Dermis blood vessel endothelial cell (primary cell): ENCODE measurements around the gene CROT. TPM values are rescaled to one million over a fixed set of nuclear protein-coding genes. Genes with fewer than 3 reads are reported as not detected.
A peak's percentile ranks its signal among the peaks of the same experiment; 100 is the strongest.

Experiments
- DNase-seq: peaks from one replicate; pipeline ENCODE4 v3.0.0; 2010
- total RNA-seq: library from RNA; depleted of rRNA; stranded (reverse); fragments of >200 nt; gene quantifications from 2 replicates; pipeline ENCODE4 v1.2.3, GENCODE V29; 2014

The CROT gene
- 4.2 and 4.3 TPM in 2 replicates for total RNA-seq

GRCh38 chr7:87345166-87345927, at the start of gene CROT:
Gene CROT, plus strand, starts transcription at chr7:87345664. Its CDS starts 3,405 bp downstream, at chr7:87349069.
- peak; percentile 94 for DNase-seq

DNA sequence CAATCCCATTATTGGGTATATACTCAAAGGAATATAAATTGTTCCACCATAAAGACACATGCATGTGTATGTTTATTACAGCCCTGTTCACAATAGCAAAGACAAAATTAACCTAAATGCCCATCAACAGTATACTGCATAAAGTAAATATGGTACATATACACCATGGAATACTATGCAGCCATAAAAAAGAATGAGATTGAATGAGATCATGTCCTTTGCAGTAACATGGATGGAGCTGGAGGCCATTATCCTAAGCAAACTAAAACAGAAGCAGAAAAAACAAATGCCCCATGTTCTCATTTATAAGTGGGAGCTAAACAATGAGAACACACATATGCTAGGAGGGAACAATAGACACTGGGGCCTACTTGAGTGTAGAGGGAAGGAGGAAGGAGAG, 44.7 kb upstream of the CROT start:
- no peak for DNase-seq

- DNase-seq: no peak
These were observed 34.6 kb upstream of the CROT start for GRCh38 chr7:87310790-87311419.

- peak; percentile 67 for DNase-seq
These were observed 33.1 kb upstream of the CROT start for GRCh38 chr7:87312215-87312865.

- no peak for DNase-seq
These were observed 29.3 kb upstream of the CROT start for GRCh38 chr7:87316097-87316700.

- DNase-seq: peak; percentile 50
These were observed 28.5 kb upstream of the CROT start for GRCh38 chr7:87316846-87317552.

DNA sequence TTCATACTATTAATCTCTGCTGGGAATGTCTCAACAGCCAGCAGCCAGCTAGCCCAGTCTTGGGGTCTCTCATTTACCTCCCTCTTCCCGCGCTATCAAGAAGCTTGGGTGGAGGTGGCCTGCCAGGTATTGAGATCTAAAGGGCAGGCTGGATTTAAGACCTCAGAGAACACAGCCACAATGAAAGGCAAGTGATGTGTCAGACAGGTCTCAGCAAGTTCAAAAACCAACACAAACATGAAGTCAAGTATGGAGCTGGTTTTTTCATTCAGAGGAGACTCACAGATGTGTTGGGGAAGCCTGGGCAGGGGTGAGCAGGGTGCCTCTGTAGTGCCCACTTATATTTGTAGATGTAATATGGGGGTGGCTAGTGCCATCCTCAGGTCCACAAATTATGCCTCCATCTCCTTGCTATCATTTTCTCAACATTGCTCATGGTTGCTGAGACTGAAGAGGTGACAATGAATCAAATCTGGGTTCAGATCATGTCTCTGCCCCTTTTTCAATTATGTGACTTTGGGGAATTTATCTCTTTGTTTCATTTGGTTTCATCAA, 27.7 kb upstream of the CROT start:
- DNase-seq: no peak

DNA sequence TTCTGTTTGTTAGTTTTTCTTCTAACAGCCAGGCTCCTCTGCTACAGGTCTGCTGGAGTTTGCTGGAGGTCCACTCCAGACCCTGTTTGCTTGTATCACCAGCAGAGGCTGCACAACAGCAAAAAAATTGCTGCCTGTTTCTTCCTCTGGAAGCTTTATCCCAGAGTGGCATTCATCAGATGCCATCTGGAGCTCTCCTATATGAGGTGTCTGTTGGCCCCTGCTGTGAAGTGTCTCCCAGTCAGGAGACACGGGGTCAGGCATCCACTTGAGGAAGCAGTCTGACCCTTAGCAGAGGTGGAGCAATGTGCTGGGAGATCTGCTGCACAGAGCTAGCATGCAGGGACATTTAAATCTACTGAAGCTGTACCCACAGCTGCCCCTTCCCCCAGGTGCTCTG, 26.7 kb upstream of the CROT start:
- DNase-seq: no peak

DNA sequence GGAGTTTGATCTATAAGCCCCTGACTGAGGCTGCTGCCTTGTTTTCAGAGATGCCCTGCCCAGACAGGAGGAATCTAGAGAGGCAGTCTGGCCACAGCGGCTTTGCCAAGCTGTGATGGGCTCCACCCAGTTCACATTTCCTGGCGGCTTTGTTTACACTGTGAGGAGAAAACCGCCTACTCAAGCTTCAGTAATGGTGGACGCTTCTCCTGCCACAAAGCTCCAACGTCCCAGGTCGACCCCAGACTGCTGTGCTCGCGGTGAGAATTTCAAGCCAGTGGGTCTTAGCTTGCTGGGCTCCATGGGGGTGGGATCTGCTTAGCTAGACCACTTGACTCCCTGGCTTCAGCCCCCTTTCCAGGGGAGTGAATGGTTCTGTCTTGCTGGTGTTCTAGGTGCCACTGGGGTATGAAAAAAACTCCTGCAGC, 26.3 kb upstream of the CROT start:
- DNase-seq: peak; percentile 24

DNA sequence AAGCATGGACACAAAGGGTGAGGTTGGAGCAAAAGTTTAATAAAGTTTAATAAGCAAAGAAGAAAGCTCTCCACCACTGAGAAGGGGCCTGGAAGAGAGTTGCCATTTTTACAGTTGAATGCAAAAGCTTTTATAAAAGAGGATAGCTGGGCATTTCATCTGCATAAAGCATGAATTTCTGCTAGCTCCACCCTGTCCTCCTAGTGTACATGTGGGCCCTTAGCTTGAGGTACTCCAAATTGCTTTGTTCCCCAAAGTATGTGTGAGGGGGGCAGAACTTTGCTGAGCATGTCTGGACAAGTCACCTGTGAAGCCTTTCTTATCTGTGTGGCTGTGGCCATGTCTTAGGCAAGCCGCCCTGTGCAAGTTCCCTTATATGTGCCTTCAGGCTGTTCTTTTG, 22.6 kb upstream of the CROT start:
- DNase-seq: no peak

DNA sequence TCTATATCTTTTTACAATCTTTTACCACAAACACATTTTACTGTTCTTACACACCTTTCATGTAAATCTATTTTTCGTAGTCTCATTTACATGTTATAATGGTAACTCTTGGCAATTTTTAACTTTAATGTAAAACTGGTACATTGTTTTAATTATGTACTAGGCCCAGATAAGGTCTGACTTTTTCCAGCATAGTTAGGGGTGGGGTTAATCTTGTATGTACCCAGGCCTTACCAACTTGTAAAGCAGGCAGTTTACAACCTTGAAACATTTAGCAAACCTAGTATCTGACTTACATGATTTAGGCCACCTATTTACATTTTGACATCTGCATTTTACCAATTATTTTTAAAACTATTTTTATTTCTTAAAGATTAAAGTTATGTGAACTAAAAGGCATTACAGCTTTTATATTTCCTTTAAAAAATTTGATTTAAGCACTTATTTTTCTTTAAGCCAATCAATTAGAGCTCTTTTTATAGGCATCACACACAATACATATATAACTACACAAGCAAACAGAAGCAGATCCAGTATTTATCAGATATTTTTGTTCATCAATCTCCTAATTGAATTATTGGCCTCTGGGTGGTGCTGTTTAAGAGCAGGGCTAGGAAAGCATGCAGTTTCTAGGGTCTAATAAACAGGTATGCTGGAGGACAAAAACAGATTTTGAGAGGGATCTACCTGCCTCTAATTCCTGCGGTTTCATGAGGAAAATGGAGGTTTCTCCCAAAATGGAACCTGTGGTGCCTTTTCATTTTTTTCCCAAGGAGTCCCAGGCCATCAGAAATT, 19.7 kb upstream of the CROT start:
- DNase-seq: no peak

DNA sequence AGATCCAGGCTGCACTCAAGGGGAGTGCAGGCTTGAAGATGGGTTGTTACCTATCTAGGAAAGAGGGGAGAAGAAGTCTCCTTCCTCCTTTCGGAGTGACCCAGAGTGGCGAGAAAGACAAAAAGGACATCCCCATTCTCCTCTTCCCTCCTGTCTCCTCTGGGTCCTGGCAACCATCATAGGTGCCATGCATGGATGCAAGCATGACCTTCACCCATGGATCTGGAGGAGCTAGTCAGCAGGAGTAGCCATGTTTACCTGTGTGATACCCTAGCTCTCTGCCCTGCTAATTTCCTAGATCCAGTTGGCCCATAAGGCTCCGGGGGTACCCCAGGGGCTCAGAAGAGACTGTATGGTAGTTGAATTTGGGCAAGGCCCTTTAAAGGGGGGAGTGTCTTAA, 17.2 kb upstream of the CROT start:
- peak; percentile 55 for DNase-seq

GRCh38 chr7:87330316-87330715, 15.1 kb upstream of the CROT start:
- peak; percentile 36 for DNase-seq

- DNase-seq: peak; percentile 22
These were observed 14.5 kb upstream of the CROT start for GRCh38 chr7:87330942-87331341.

GRCh38 chr7:87331687-87332252, 13.7 kb upstream of the CROT start:
- DNase-seq: no peak

DNA sequence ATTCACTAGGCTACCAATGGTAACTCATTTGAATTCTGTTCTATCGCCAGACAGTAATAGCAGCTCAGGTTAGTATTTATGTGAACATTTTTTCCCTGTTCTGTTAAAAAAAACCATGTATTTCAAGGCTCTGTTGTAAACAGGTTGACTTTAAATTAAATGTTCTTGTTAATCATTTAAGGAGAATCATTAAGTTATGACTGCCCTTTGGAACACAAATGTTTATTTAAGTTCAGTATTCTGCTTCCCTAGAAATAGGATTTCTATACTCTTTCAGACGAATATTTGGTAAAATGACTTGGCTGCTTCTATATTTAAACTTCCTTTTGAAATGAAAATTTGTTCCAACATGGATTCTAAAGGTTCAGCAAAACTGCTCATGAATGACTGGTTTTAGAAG, 13.1 kb upstream of the CROT start:
- DNase-seq: no peak

DNA sequence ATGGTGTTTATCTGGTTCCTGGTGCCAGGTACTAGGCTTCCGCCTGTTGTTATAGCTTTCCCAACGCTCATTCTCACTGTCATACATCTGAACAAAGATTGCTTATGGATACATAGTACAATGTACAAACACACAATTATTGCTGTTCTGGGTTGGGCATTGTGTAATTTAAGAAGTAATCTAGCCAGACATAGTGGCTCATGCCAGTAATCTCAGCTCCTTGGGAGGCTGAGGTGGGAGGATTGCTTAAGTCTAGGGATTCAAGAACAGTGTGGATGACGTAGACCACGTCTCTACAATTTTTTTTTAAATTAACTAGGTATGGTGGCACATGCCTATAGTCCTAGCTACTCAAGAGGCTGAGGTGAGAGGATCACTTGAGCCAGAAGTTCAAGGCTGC, 9.3 kb upstream of the CROT start:
- DNase-seq: no peak

DNA sequence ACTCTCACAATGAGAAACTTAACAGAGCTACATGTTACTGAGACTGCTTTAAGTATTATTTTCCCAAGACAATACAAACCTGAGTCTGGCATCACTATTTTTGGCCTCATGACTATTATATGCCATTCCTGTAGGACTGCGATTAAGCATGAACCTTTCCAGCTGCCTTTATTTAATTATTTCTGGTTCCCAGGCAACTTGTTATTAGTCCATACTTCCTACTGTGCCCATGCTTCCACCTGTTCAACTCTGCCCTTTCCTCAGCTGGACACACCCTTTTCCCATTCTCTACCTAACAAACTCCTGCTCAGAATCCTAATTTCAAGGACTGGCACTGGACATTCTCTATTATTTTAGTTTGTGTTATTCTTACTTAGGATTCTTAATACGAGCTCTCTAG, 8.1 kb upstream of the CROT start:
- no peak for DNase-seq

DNA sequence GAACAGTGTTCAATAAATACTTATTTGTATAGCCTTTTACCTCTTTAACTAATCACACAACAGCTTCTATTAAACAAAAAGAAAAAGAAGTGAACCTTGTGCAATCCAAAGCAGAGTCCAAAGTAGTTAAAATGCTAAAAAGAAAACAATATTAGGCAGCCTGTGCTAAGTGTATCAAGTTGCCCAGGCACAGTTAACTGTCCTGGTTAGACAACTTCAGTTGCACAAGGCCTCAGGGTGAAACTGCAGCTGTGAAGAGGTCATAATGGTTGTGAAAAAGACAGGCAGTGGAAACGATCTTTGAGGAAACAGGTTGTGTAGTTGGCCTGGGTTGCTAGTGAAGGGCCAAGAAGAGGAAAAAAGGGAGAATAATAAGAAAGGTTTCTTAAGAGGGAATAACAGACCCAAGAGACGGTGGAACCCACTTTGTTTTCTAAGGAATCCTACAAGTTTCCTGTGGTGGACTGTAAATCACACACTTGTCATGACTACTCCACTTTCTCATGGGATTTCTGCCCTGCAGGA, 6.0 kb upstream of the CROT start:
- DNase-seq: peak; percentile 78

DNA sequence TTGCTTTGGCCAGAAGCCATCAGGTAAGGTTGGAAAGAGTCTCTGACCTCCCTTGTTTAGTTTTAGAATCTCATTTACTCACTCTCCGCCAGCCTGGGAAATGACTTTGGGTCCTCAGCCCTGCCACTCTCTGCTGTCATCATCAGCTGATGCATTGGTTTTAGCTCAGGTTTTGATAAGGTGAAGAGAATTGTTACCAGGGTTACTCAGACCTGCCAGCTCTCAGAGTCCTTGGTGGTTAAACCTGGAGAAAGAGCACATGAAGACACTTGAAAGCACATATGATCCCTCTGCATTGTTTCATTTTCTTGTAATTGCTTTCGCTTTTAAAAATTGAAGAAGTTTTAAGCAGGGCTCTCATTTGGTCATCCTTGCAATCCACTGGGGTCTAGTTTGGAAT, 4.0 kb upstream of the CROT start:
- DNase-seq: no peak

- DNase-seq: no peak
These were observed 3.2 kb upstream of the CROT start for GRCh38 chr7:87342231-87342630.
